GM23338 (cell line): Measurements from ENCODE around the gene RAPGEF5. TPM values are rescaled to one million over a fixed set of nuclear protein-coding genes. Genes with fewer than 3 reads are reported as not detected.

Experiments used
- ATAC-seq: fragments of 200-7000 bp; cut with Tn5 transposase; 3 replicates; pipeline ENCODE4 v1.9.1; 2020
- DNase-seq: peaks from one replicate; pipeline ENCODE4 v3.0.0-alpha.2; 2015; ENCODE audit warnings: low spot score
- H2AFZ ChIP-seq: fragments of 200-600 bp; sonication (generic); 2 replicates; pipeline ENCODE4 v1.8.0; 2016; ENCODE audit warnings: antibody characterized with exemption, mild to moderate bottlenecking, moderate library complexity
- H3F3A ChIP-seq: fragments of 200-600 bp; sonication (generic); replicated peaks from 2 replicates; pipeline ENCODE4 v1.8.0; 2017; ENCODE audit warnings: antibody characterized with exemption, mixed run types, low read depth
- H3K27ac ChIP-seq: fragments of 200-600 bp; sonication (generic); 2 replicates; pipeline ENCODE4 v1.6.1; 2016; ENCODE audit warnings: low read depth
- H3K27me3 ChIP-seq: fragments of 200-600 bp; sonication (generic); 2 replicates; pipeline ENCODE4 v1.8.0; 2016; ENCODE audit warnings: mild to moderate bottlenecking, mixed run types, moderate library complexity; ENCODE audit not compliant: insufficient read depth
- H3K36me3 ChIP-seq: fragments of 200-600 bp; sonication (generic); 2 replicates; pipeline ENCODE4 v1.8.0; 2016; ENCODE audit warnings: mild to moderate bottlenecking; ENCODE audit not compliant: insufficient read depth
- H3K4me1 ChIP-seq: fragments of 200-600 bp; sonication (generic); 2 replicates; pipeline ENCODE4 v1.8.0; 2016; ENCODE audit warnings: mild to moderate bottlenecking, moderate library complexity; ENCODE audit not compliant: insufficient read depth
- H3K4me2 ChIP-seq: fragments of 200-600 bp; sonication (generic); 2 replicates; pipeline ENCODE4 v1.7.1; 2017; ENCODE audit warnings: mixed run types
- H3K4me3 ChIP-seq: fragments of 200-600 bp; sonication (generic); 2 replicates; pipeline ENCODE4 v1.6.1; 2016; ENCODE audit warnings: mixed run types
- H3K79me2 ChIP-seq: fragments of 200-600 bp; sonication (generic); replicated peaks from 2 replicates; pipeline ENCODE4 v1.8.0; 2017; ENCODE audit warnings: mild to moderate bottlenecking; ENCODE audit not compliant: insufficient read depth
- H3K9me2 ChIP-seq: fragments of 200-600 bp; sonication (generic); 2 replicates; pipeline ENCODE4 v1.8.0; 2017; ENCODE audit not compliant: insufficient read depth
- H4K20me1 ChIP-seq: fragments of 200-600 bp; sonication (generic); replicated peaks from 2 replicates; pipeline ENCODE4 v1.8.0; 2017; ENCODE audit warnings: mild to moderate bottlenecking; ENCODE audit not compliant: insufficient read depth
- H3K27ac Mint-ChIP-seq: 2 replicates; pipeline ENCODE4 v1.8.0; 2020; ENCODE audit warnings: inconsistent platforms, mild to moderate bottlenecking, moderate library complexity, mixed read lengths
- H3K27me3 Mint-ChIP-seq: 3 replicates; pipeline ENCODE4 v1.8.0; 2022; ENCODE audit warnings: low read depth, mild to moderate bottlenecking, moderate library complexity, mixed read lengths, inconsistent platforms; ENCODE audit not compliant: insufficient read depth, poor library complexity
- H3K36me3 Mint-ChIP-seq: 3 replicates; pipeline ENCODE4 v1.8.0; 2021; ENCODE audit warnings: low read depth, mild to moderate bottlenecking, inconsistent platforms, moderate library complexity, mixed read lengths
- H3K4me1 Mint-ChIP-seq: 3 replicates; pipeline ENCODE4 v1.8.0; 2020; ENCODE audit warnings: mild to moderate bottlenecking, inconsistent platforms, mixed read lengths
- H3K4me3 Mint-ChIP-seq: 3 replicates; pipeline ENCODE4 v1.8.0; 2021; ENCODE audit warnings: moderate library complexity, mild to moderate bottlenecking, inconsistent platforms, mixed read lengths
- H3K9me3 Mint-ChIP-seq: 3 replicates; pipeline ENCODE4 v1.8.0; 2020; ENCODE audit warnings: moderate library complexity, mild to moderate bottlenecking, inconsistent platforms, mixed read lengths
- CREB1 ChIP-seq: fragments of 250-450 bp; sonication (Bioruptor Pico); IDR thresholded peaks from 2 replicates; pipeline ENCODE4 v1.5.0; 2020; ENCODE audit warnings: low read depth, mild to moderate bottlenecking, moderate library complexity
- EZH2 ChIP-seq: fragments of 200-600 bp; sonication (generic); IDR thresholded peaks from one replicate; pipeline ENCODE4 v1.8.0; 2017; ENCODE audit warnings: antibody characterized with exemption, mild to moderate bottlenecking, low read depth; ENCODE audit not compliant: unreplicated experiment
- EZH2phosphoT487 ChIP-seq: fragments of 200-600 bp; sonication (generic); IDR thresholded peaks from one replicate; pipeline ENCODE4 v1.8.1; 2018; ENCODE audit warnings: antibody characterized with exemption; ENCODE audit not compliant: unreplicated experiment
- NANOG ChIP-seq: IDR thresholded peaks from 2 replicates; pipeline ENCODE4 v1.6.1; 2016; ENCODE audit warnings: antibody characterized with exemption, borderline replicate concordance
- STAT1 ChIP-seq: IDR thresholded peaks from one replicate; pipeline ENCODE4 v1.6.1; 2016; ENCODE audit warnings: antibody characterized with exemption; ENCODE audit not compliant: unreplicated experiment
- ZNF114 ChIP-seq: fragments of 250-450 bp; sonication (Bioruptor Pico); IDR thresholded peaks from 2 replicates; pipeline ENCODE4 v1.5.0; 2020; ENCODE audit warnings: mild to moderate bottlenecking, moderate library complexity
- ZNF331 ChIP-seq: fragments of 250-450 bp; sonication (Bioruptor Pico); IDR thresholded peaks from 2 replicates; pipeline ENCODE4 v1.5.0; 2020; ENCODE audit warnings: low read depth, mild to moderate bottlenecking, moderate library complexity
- polyA plus RNA-seq: library from polyadenylated mRNA; unstranded; fragments of >200 nt; fragmentation: Nextera tagmentation; extraction: Ambion mirVana; gene quantifications from 2 replicates; pipeline ENCODE4 v1.2.1, GENCODE V29; 2016
- total RNA-seq: library from RNA; depleted of rRNA; stranded (reverse); fragments of >200 nt; shearing (Covaris generic); gene quantifications from 2 replicates; pipeline ENCODE4 v1.2.3, GENCODE V29; 2014
- TF ChIP-seq, protein P1 (sequence below): fragments of 250-450 bp; sonication (Bioruptor Pico); IDR thresholded peaks from 2 replicates; pipeline ENCODE4 v1.5.0; 2020; ENCODE audit warnings: mild to moderate bottlenecking, moderate library complexity
- TF ChIP-seq, protein P2 (sequence below): IDR thresholded peaks from one replicate; pipeline ENCODE4 v1.6.1; 2018; ENCODE audit warnings: antibody characterized with exemption; ENCODE audit not compliant: unreplicated experiment
- TF ChIP-seq, protein P3 (sequence below): IDR thresholded peaks from 2 replicates; pipeline ENCODE4 v1.6.1; 2016; ENCODE audit warnings: antibody characterized with exemption
- TF ChIP-seq, protein P4 (sequence below), 2 experiments: fragments of 200-600 bp in 1 of 2; sonication (generic) in 1 of 2; conservative IDR thresholded peaks; 2 replicates each; pipeline versions ENCODE4 v1.5.1 to v1.6.1; 2016 to 2017; ENCODE audit warnings: antibody characterized with exemption in 2 of 2, low read depth in 2 of 2, mild to moderate bottlenecking in 2 of 2, moderate library complexity in 1 of 2

The RAPGEF5 gene
- total and polyA plus RNA-seq, 2 experiments from 2014 or later, result 6.3 to 13.1 TPM

DNA sequence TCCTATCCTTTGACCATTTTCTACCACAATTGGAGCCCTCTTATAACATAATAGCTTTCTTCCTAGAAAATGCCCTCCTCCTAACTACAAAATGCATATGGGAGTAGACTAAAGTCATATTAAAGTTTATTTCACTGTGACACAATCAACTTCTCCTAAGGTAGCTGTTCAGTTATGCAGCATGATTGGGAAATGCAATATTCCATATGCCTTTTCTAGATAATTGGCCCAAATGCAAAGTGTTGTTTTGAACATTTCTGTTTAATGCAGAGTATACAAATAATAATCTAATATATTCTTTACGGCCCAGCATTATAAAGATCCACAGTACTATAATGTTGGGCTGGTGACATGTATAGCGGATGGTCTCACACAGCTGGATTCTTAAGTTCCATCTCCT, 205.1 kb downstream of the RAPGEF5 start:
- Mint-ChIP-seq H3K36me3 (peaks cover 15% of the 10 kb centered on the region), H3K4me3 (no peak overlapping the region), H3K9me3 (no peaks in the 10 kb centered on the region), H3K27me3 (no peaks in the 10 kb centered on the region), H3K4me1 (peaks cover 25% of the 10 kb centered on the region), H3K27ac (no peak overlapping the region)
- Histone ChIP-seq H3F3A (no peaks in the 10 kb centered on the region), H3K27me3 (no peaks in the 10 kb centered on the region), H3K79me2 (no peaks in the 10 kb centered on the region), H2AFZ (no peak overlapping the region), H3K36me3 (no peaks in the 10 kb centered on the region), H3K4me2 (no peak overlapping the region), H3K9me2 (no peaks in the 10 kb centered on the region), H3K4me3 (no peak overlapping the region), H3K4me1 (peaks cover 17% of the 10 kb centered on the region), H3K27ac (no peak overlapping the region), H4K20me1 (no peaks in the 10 kb centered on the region)
- DNase-seq, result no peak
- no peak for ATAC-seq
- TF ChIP-seq ZNF114 (no peak), EZH2phosphoT487 (no peak), STAT1 (no peak), EZH2 (no peak), CREB1 (CRISPR knock-in tag) (no peak), ZNF331 (no peak), NANOG (no peak)

DNA sequence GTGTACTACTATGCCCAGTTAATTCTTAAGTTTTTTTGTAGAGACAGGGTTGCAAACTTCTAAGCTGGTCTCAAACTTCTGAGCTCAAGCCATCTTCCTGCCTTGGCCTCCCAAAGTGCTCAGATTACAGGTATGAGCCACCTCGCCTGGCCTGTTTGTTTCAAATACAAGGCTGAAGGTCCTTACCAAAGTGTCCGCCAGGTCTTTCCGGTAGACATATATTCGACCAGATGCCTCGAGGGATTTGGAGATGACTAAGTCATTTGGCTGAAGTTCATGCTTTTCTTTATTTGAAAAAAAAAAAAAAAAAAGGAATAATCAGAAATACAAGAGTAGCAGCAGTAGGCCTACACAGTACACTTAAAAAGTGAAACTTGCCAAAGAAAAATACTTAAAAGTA, 206.7 kb downstream of the RAPGEF5 start:
- no peak overlapping the region for H3K4me3 ChIP-seq
- H3K36me3 ChIP-seq, result no peaks in the 10 kb centered on the region
- no peak overlapping the region for H3K4me2 ChIP-seq
- Mint-ChIP-seq H3K4me1 (peaks cover 25% of the 10 kb centered on the region), H3K9me3 (no peaks in the 10 kb centered on the region), H3K36me3 (peaks cover 15% of the 10 kb centered on the region), H3K27me3 (no peaks in the 10 kb centered on the region), H3K27ac (no peak overlapping the region), H3K4me3 (no peak overlapping the region)
- peaks cover 17% of the 10 kb centered on the region for H3K4me1 ChIP-seq
- H3K27me3 ChIP-seq, result no peaks in the 10 kb centered on the region
- no peak overlapping the region for H2AFZ ChIP-seq
- H3K9me2 ChIP-seq, result no peaks in the 10 kb centered on the region
- H3K27ac ChIP-seq, result no peak overlapping the region
- H4K20me1 ChIP-seq, result no peaks in the 10 kb centered on the region
- no peak for DNase-seq
- no peaks in the 10 kb centered on the region for H3K79me2 ChIP-seq
- no peaks in the 10 kb centered on the region for H3F3A ChIP-seq
- no peak for ATAC-seq
- TF ChIP-seq ZNF114, result no peak
- TF ChIP-seq, protein P1, sequence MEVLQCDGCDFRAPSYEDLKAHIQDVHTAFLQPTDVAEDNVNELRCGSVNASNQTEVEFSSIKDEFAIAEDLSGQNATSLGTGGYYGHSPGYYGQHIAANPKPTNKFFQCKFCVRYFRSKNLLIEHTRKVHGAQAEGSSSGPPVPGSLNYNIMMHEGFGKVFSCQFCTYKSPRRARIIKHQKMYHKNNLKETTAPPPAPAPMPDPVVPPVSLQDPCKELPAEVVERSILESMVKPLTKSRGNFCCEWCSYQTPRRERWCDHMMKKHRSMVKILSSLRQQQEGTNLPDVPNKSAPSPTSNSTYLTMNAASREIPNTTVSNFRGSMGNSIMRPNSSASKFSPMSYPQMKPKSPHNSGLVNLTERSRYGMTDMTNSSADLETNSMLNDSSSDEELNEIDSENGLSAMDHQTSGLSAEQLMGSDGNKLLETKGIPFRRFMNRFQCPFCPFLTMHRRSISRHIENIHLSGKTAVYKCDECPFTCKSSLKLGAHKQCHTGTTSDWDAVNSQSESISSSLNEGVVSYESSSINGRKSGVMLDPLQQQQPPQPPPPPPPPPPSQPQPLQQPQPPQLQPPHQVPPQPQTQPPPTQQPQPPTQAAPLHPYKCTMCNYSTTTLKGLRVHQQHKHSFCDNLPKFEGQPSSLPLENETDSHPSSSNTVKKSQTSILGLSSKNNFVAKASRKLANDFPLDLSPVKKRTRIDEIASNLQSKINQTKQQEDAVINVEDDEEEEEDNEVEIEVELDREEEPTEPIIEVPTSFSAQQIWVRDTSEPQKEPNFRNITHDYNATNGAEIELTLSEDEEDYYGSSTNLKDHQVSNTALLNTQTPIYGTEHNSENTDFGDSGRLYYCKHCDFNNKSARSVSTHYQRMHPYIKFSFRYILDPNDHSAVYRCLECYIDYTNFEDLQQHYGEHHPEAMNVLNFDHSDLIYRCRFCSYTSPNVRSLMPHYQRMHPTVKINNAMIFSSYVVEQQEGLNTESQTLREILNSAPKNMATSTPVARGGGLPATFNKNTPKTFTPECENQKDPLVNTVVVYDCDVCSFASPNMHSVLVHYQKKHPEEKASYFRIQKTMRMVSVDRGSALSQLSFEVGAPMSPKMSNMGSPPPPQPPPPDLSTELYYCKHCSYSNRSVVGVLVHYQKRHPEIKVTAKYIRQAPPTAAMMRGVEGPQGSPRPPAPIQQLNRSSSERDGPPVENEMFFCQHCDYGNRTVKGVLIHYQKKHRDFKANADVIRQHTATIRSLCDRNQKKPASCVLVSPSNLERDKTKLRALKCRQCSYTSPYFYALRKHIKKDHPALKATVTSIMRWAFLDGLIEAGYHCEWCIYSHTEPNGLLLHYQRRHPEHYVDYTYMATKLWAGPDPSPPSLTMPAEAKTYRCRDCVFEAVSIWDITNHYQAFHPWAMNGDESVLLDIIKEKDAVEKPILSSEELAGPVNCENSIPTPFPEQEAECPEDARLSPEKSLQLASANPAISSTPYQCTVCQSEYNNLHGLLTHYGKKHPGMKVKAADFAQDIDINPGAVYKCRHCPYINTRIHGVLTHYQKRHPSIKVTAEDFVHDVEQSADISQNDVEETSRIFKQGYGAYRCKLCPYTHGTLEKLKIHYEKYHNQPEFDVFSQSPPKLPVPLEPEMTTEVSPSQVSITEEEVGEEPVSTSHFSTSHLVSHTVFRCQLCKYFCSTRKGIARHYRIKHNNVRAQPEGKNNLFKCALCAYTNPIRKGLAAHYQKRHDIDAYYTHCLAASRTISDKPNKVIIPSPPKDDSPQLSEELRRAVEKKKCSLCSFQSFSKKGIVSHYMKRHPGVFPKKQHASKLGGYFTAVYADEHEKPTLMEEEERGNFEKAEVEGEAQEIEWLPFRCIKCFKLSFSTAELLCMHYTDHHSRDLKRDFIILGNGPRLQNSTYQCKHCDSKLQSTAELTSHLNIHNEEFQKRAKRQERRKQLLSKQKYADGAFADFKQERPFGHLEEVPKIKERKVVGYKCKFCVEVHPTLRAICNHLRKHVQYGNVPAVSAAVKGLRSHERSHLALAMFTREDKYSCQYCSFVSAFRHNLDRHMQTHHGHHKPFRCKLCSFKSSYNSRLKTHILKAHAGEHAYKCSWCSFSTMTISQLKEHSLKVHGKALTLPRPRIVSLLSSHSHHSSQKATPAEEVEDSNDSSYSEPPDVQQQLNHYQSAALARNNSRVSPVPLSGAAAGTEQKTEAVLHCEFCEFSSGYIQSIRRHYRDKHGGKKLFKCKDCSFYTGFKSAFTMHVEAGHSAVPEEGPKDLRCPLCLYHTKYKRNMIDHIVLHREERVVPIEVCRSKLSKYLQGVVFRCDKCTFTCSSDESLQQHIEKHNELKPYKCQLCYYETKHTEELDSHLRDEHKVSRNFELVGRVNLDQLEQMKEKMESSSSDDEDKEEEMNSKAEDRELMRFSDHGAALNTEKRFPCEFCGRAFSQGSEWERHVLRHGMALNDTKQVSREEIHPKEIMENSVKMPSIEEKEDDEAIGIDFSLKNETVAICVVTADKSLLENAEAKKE (CRISPR knock-in tag), result no peak
- TF ChIP-seq, protein P2, sequence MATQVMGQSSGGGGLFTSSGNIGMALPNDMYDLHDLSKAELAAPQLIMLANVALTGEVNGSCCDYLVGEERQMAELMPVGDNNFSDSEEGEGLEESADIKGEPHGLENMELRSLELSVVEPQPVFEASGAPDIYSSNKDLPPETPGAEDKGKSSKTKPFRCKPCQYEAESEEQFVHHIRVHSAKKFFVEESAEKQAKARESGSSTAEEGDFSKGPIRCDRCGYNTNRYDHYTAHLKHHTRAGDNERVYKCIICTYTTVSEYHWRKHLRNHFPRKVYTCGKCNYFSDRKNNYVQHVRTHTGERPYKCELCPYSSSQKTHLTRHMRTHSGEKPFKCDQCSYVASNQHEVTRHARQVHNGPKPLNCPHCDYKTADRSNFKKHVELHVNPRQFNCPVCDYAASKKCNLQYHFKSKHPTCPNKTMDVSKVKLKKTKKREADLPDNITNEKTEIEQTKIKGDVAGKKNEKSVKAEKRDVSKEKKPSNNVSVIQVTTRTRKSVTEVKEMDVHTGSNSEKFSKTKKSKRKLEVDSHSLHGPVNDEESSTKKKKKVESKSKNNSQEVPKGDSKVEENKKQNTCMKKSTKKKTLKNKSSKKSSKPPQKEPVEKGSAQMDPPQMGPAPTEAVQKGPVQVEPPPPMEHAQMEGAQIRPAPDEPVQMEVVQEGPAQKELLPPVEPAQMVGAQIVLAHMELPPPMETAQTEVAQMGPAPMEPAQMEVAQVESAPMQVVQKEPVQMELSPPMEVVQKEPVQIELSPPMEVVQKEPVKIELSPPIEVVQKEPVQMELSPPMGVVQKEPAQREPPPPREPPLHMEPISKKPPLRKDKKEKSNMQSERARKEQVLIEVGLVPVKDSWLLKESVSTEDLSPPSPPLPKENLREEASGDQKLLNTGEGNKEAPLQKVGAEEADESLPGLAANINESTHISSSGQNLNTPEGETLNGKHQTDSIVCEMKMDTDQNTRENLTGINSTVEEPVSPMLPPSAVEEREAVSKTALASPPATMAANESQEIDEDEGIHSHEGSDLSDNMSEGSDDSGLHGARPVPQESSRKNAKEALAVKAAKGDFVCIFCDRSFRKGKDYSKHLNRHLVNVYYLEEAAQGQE, result no peak
- TF ChIP-seq, protein P3, sequence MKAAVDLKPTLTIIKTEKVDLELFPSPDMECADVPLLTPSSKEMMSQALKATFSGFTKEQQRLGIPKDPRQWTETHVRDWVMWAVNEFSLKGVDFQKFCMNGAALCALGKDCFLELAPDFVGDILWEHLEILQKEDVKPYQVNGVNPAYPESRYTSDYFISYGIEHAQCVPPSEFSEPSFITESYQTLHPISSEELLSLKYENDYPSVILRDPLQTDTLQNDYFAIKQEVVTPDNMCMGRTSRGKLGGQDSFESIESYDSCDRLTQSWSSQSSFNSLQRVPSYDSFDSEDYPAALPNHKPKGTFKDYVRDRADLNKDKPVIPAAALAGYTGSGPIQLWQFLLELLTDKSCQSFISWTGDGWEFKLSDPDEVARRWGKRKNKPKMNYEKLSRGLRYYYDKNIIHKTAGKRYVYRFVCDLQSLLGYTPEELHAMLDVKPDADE, result no peak
- TF ChIP-seq, protein P4, sequence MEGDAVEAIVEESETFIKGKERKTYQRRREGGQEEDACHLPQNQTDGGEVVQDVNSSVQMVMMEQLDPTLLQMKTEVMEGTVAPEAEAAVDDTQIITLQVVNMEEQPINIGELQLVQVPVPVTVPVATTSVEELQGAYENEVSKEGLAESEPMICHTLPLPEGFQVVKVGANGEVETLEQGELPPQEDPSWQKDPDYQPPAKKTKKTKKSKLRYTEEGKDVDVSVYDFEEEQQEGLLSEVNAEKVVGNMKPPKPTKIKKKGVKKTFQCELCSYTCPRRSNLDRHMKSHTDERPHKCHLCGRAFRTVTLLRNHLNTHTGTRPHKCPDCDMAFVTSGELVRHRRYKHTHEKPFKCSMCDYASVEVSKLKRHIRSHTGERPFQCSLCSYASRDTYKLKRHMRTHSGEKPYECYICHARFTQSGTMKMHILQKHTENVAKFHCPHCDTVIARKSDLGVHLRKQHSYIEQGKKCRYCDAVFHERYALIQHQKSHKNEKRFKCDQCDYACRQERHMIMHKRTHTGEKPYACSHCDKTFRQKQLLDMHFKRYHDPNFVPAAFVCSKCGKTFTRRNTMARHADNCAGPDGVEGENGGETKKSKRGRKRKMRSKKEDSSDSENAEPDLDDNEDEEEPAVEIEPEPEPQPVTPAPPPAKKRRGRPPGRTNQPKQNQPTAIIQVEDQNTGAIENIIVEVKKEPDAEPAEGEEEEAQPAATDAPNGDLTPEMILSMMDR (conservative IDR thresholded peaks at IDR 0.05; ENCODE audit: low read depth in 2 of 2), result no peak
